Skeletal muscle tissue (tissue), 4 donors: ENCODE measurements around the gene CNTNAP2. TPM values are rescaled to one million over a fixed set of nuclear protein-coding genes. Genes with fewer than 3 reads are reported as not detected.

Experiments
- H3K27ac ChIP-seq: one replicate; pipeline ENCODE4 v1.7.0; 2013; ENCODE audit warnings: mild to moderate bottlenecking, low read depth, low read length, inconsistent platforms
- H3K27me3 ChIP-seq, 3 donors: one replicate each; pipeline ENCODE4 v1.7.0; 2013; ENCODE audit warnings: low read length in 3 of 3; ENCODE audit not compliant: control insufficient read depth in 3 of 3, insufficient read depth in 3 of 3
- H3K36me3 ChIP-seq, 3 donors: one replicate each; pipeline ENCODE4 v1.7.0; 2013; ENCODE audit warnings: low read length in 3 of 3; ENCODE audit not compliant: control insufficient read depth in 3 of 3, insufficient read depth in 3 of 3
- H3K4me1 ChIP-seq, 3 donors: one replicate each; pipeline ENCODE4 v1.7.0; 2013; ENCODE audit warnings: low read length in 3 of 3, mild to moderate bottlenecking in 3 of 3; ENCODE audit not compliant: control insufficient read depth in 3 of 3, insufficient read depth in 3 of 3
- H3K4me3 ChIP-seq, 3 donors: one replicate each; pipeline ENCODE4 v1.7.0; 2013; ENCODE audit warnings: low read length in 3 of 3
- H3K9ac ChIP-seq, 3 donors: one replicate each; pipeline ENCODE4 v1.7.0; 2013; ENCODE audit warnings: low read length in 3 of 3, mild to moderate bottlenecking in 3 of 3, moderate library complexity in 2 of 3, low read depth in 1 of 3
- H3K9me3 ChIP-seq, 3 donors: one replicate each; pipeline ENCODE4 v1.7.0; 2013; ENCODE audit warnings: low read length in 3 of 3; ENCODE audit not compliant: control insufficient read depth in 3 of 3
- total RNA-seq: library from RNA; depleted of rRNA; stranded (reverse); fragments of >200 nt; gene quantifications from one replicate; pipeline ENCODE4 v1.2.3, GENCODE V29; 2014
- donor health status: Osteomylitis.

Gene CNTNAP2
- total RNA-seq, 1 donor from 2014 or later, result 14.1 TPM

- H3K9me3 ChIP-seq, result no peaks in the 10 kb centered on the region
- no peak overlapping the region for H3K4me3 ChIP-seq
- no peaks in the 10 kb centered on the region for H3K27me3 ChIP-seq
- no peak overlapping the region for H3K27ac ChIP-seq
- H3K9ac ChIP-seq, result no peak overlapping the region
- H3K4me1 ChIP-seq, result no peaks in the 10 kb centered on the region
- no peaks in the 10 kb centered on the region for H3K36me3 ChIP-seq
Measured at GRCh38 chr7:147472556-147472955, 1356.0 kb downstream of the CNTNAP2 start.

GRCh38 chr7:147474862-147475261 is 1358.3 kb downstream of the CNTNAP2 start:
- Histone ChIP-seq H3K4me3 (no peak overlapping the region), H3K27me3 (no peaks in the 10 kb centered on the region), H3K27ac (no peak overlapping the region), H3K9ac (no peak overlapping the region), H3K36me3 (no peaks in the 10 kb centered on the region), H3K9me3 (no peaks in the 10 kb centered on the region), H3K4me1 (no peaks in the 10 kb centered on the region)

- Histone ChIP-seq H3K9me3 (no peaks in the 10 kb centered on the region), H3K4me1 (no peaks in the 10 kb centered on the region), H3K27me3 (no peaks in the 10 kb centered on the region), H3K4me3 (no peak overlapping the region), H3K9ac (no peak overlapping the region), H3K27ac (no peak overlapping the region), H3K36me3 (no peaks in the 10 kb centered on the region)
Measured at GRCh38 chr7:147477526-147477925, 1360.9 kb downstream of the CNTNAP2 start.

- Histone ChIP-seq H3K4me3 (no peak overlapping the region), H3K9ac (no peak overlapping the region), H3K27ac (no peak overlapping the region), H3K36me3 (no peaks in the 10 kb centered on the region), H3K4me1 (no peaks in the 10 kb centered on the region), H3K9me3 (no peaks in the 10 kb centered on the region), H3K27me3 (no peaks in the 10 kb centered on the region)
Measured at GRCh38 chr7:147478796-147479195, 1362.2 kb downstream of the CNTNAP2 start.

GRCh38 chr7:147483634-147484292 is 1367.2 kb downstream of the CNTNAP2 start:
- Histone ChIP-seq H3K9me3 (peaks cover 0 to under 1% (median 0%) of the 10 kb centered on the region in 3 donors), H3K4me3 (no peak overlapping the region), H3K4me1 (no peaks in the 10 kb centered on the region), H3K9ac (no peak overlapping the region), H3K27ac (no peak overlapping the region), H3K27me3 (no peaks in the 10 kb centered on the region), H3K36me3 (no peaks in the 10 kb centered on the region)

GRCh38 chr7:147485660-147486210 is 1369.1 kb downstream of the CNTNAP2 start:
- Histone ChIP-seq H3K27ac (no peak overlapping the region), H3K27me3 (no peaks in the 10 kb centered on the region), H3K4me1 (no peaks in the 10 kb centered on the region), H3K36me3 (no peaks in the 10 kb centered on the region), H3K9ac (no peak overlapping the region), H3K4me3 (no peak overlapping the region), H3K9me3 (peaks cover 0 to 2% (median 0%) of the 10 kb centered on the region in 3 donors)

- no peaks in the 10 kb centered on the region for H3K4me1 ChIP-seq
- H3K9ac ChIP-seq, result no peak overlapping the region
- H3K4me3 ChIP-seq, result no peak overlapping the region
- no peak overlapping the region for H3K27ac ChIP-seq
- no peaks in the 10 kb centered on the region for H3K36me3 ChIP-seq
- H3K9me3 ChIP-seq, result peaks cover 0 to 2% (median 0%) of the 10 kb centered on the region in 3 donors
- H3K27me3 ChIP-seq, result no peaks in the 10 kb centered on the region
Measured at GRCh38 chr7:147492606-147493005, 1376.0 kb downstream of the CNTNAP2 start.

- Histone ChIP-seq H3K36me3 (no peaks in the 10 kb centered on the region), H3K4me1 (no peaks in the 10 kb centered on the region), H3K9ac (no peak overlapping the region), H3K27me3 (no peaks in the 10 kb centered on the region), H3K9me3 (no peaks in the 10 kb centered on the region), H3K27ac (no peak overlapping the region), H3K4me3 (no peak overlapping the region)
Measured at GRCh38 chr7:147496209-147496608, 1379.6 kb downstream of the CNTNAP2 start.

- H3K9ac ChIP-seq, result no peak overlapping the region
- no peak overlapping the region for H3K27ac ChIP-seq
- no peaks in the 10 kb centered on the region for H3K27me3 ChIP-seq
- no peaks in the 10 kb centered on the region for H3K4me1 ChIP-seq
- no peaks in the 10 kb centered on the region for H3K9me3 ChIP-seq
- no peak overlapping the region for H3K4me3 ChIP-seq
- no peaks in the 10 kb centered on the region for H3K36me3 ChIP-seq
Measured at GRCh38 chr7:147497246-147497645, 1380.6 kb downstream of the CNTNAP2 start.

GRCh38 chr7:147498081-147498480 is 1381.5 kb downstream of the CNTNAP2 start:
- Histone ChIP-seq H3K27ac (no peak overlapping the region), H3K4me3 (no peak overlapping the region), H3K9me3 (no peaks in the 10 kb centered on the region), H3K36me3 (no peaks in the 10 kb centered on the region), H3K4me1 (no peaks in the 10 kb centered on the region), H3K9ac (no peak overlapping the region), H3K27me3 (no peaks in the 10 kb centered on the region)
